Thyroid gland (tissue), 4 donors: ENCODE measurements around the gene NT5DC4. TPM values are rescaled to one million over a fixed set of nuclear protein-coding genes. Genes with fewer than 3 reads are reported as not detected.
A peak's percentile ranks its signal among the peaks of the same experiment; 100 is the strongest.

Source experiments
- DNase-seq, 2 donors: peaks; one replicate each; pipeline ENCODE4 v3.0.0-alpha.2; 2019
- H3K27ac ChIP-seq, 3 donors: fragments of 200-600 bp; sonication (generic); 1 replicate in 2 of 3; 2 replicates in 1 of 3; pipeline ENCODE4 v1.5.1; 2016 to 2019; ENCODE audit warnings: mild to moderate bottlenecking in 1 of 3, moderate library complexity in 1 of 3
- H3K27me3 ChIP-seq: fragments of 200-600 bp; sonication (generic); one replicate; pipeline ENCODE4 v1.5.1; 2019
- H3K36me3 ChIP-seq, 2 donors: fragments of 200-600 bp; sonication (generic); one replicate each; pipeline ENCODE4 v1.5.1; 2016 to 2019
- H3K4me1 ChIP-seq, 2 donors: fragments of 200-600 bp; sonication (generic); one replicate each; pipeline ENCODE4 v1.5.1; 2017 to 2019
- H3K4me3 ChIP-seq, 3 donors: fragments of 200-600 bp; sonication (generic); replicated peaks in 1 of 3; 1 replicate in 2 of 3; 2 replicates in 1 of 3; pipeline ENCODE4 v1.5.1; 2016; ENCODE audit warnings: mild to moderate bottlenecking in 1 of 3
- H3K9me3 ChIP-seq: fragments of 200-600 bp; sonication (generic); one replicate; pipeline ENCODE4 v1.5.1; 2017
- CTCF ChIP-seq, 6 experiments: fragments of 200-600 bp in 3 of 6; fragments of 450-650 bp in 3 of 6; sonication (generic) in 3 of 6; IDR thresholded peaks; one replicate each; pipeline ENCODE4 v1.5.1; 2016 to 2019; ENCODE audit warnings: antibody characterized with exemption in 6 of 6, mild to moderate bottlenecking in 2 of 6, inconsistent platforms in 1 of 6, moderate library complexity in 1 of 6
- POLR2A ChIP-seq, 2 donors: fragments of 450-650 bp; IDR thresholded peaks; one replicate each; pipeline ENCODE4 v1.6.1; 2017; ENCODE audit warnings: antibody characterized with exemption in 2 of 2, mild to moderate bottlenecking in 2 of 2, moderate library complexity in 1 of 2
- WGBS, 2 donors: methylation state at CpG; one replicate each; pipeline ENCODE4 v1.1.5; 2017; 5-methylcytosine and 5-hydroxymethylcytosine counted together
- intact Hi-C: fragments of 100-400 bp; cut with DNase I; formaldehyde crosslinking; loops from one replicate; pipeline ENCODE4 v1.15.1; 2023
- total RNA-seq, 4 donors: library from RNA; depleted of rRNA; stranded (reverse); fragments of >200 nt; gene quantifications; one replicate each; pipeline ENCODE4 v1.2.3, GENCODE V29; 2016

Gene NT5DC4
- total RNA-seq, 4 donors from 2014 or later = not detected

DNA sequence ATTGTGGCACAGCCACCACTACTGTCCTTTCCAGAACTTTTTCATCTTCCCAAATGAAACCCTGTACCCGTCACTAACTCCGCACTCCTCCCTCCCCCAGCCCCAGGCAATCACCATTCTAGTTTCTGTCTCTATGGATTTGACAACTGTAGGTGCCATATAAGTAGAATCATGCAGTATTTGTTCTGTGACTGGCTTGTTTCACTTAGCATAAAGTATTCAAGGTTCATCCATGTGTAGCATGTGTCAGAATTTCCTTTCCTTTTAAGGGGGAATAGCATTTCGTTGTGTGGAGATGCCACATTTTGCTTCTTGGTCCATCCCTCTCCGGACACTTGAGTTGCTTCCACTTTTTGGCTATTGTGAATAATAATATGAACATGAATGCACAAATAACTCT is 44.4 kb downstream of the NT5DC4 start:
- WGBS, 2 donors = 52 to 61% methylated on average over 4 of the region's 4 CpGs
- intact Hi-C loops = no loop called here
- H3K9me3 ChIP-seq = no peaks in the 10 kb centered on the region
- peaks cover 5 to 6% of the 10 kb centered on the region in 2 donors for H3K4me1 ChIP-seq
- no peak for TF ChIP-seq POLR2A (IDR thresholded peaks at IDR 0.05)
- no peak for TF ChIP-seq CTCF (IDR thresholded peaks at IDR 0.05)
- peak overlapping the region in 1 of 3 donors; percentile 67 for H3K4me3 ChIP-seq
- no peaks in the 10 kb centered on the region for H3K27me3 ChIP-seq
- H3K36me3 ChIP-seq = no peaks in the 10 kb centered on the region
- H3K27ac ChIP-seq = no peak overlapping the region
- no peak for DNase-seq

- no peak overlapping the region for H3K4me3 ChIP-seq
- H3K27ac ChIP-seq = no peak overlapping the region
Measured at GRCh38 chr2:112767693-112768330, 47.0 kb downstream of the NT5DC4 start.

GRCh38 chr2:112768432-112768831 is 47.6 kb downstream of the NT5DC4 start:
- TF ChIP-seq POLR2A (IDR thresholded peaks at IDR 0.05) (no peak), CTCF (IDR thresholded peaks at IDR 0.05) (no peak)
- H3K9me3 ChIP-seq = no peaks in the 10 kb centered on the region
- H3K4me1 ChIP-seq = peaks cover 5 to 6% of the 10 kb centered on the region in 2 donors
- H3K4me3 ChIP-seq = no peak overlapping the region
- no peaks in the 10 kb centered on the region for H3K27me3 ChIP-seq
- WGBS, 2 donors = 72 to 80% methylated on average over 1 of the region's 1 CpG
- DNase-seq = no peak
- no peak overlapping the region for H3K27ac ChIP-seq
- intact Hi-C loops = no loop called here
- no peaks in the 10 kb centered on the region for H3K36me3 ChIP-seq

More at GRCh38 chr2:112767693-112768330, 47.0 kb downstream of the NT5DC4 start:
- no peak for DNase-seq
- intact Hi-C loops = no loop called here
- no peaks in the 10 kb centered on the region for H3K27me3 ChIP-seq
- WGBS, 2 donors = 70 to 75% methylated on average over 6 of the region's 6 CpGs
- peaks cover 5 to 6% of the 10 kb centered on the region in 2 donors for H3K4me1 ChIP-seq
- no peaks in the 10 kb centered on the region for H3K9me3 ChIP-seq
- H3K36me3 ChIP-seq = no peaks in the 10 kb centered on the region
- TF ChIP-seq POLR2A (IDR thresholded peaks at IDR 0.05) (no peak), CTCF (IDR thresholded peaks at IDR 0.05) (no peak)

GRCh38 chr2:112772322-112772721 is 51.5 kb downstream of the NT5DC4 start:
- Histone ChIP-seq H3K4me3 (no peak overlapping the region), H3K4me1 (no peaks in the 10 kb centered on the region), H3K9me3 (no peaks in the 10 kb centered on the region), H3K36me3 (no peaks in the 10 kb centered on the region), H3K27ac (no peak overlapping the region), H3K27me3 (no peaks in the 10 kb centered on the region)
- intact Hi-C loops = no loop called here
- TF ChIP-seq CTCF (IDR thresholded peaks at IDR 0.05) (no peak), POLR2A (IDR thresholded peaks at IDR 0.05) (no peak)
- 80% methylated on average over 4 of the region's 4 CpGs for WGBS, 2 donors
- no peak for DNase-seq

- H3K27ac ChIP-seq = no peak overlapping the region
- H3K36me3 ChIP-seq = no peaks in the 10 kb centered on the region
- H3K4me1 ChIP-seq = no peaks in the 10 kb centered on the region
- TF ChIP-seq POLR2A (IDR thresholded peaks at IDR 0.05) (no peak), CTCF (IDR thresholded peaks at IDR 0.05) (no peak)
- no peak overlapping the region for H3K4me3 ChIP-seq
- 32 to 64% methylated on average over 2 of the region's 2 CpGs for WGBS, 2 donors
- DNase-seq = no peak
- intact Hi-C loops = no loop called here
- no peaks in the 10 kb centered on the region for H3K27me3 ChIP-seq
- H3K9me3 ChIP-seq = no peaks in the 10 kb centered on the region
Measured at GRCh38 chr2:112772911-112773475, 52.2 kb downstream of the NT5DC4 start.
